Memory B cell (primary cell): Measurements from ENCODE around the gene ANKRD27.
A peak's percentile ranks its signal among the peaks of the same experiment; 100 is the strongest.
"Not testable (repeated sequence)": the region's sequence is repeated elsewhere in the genome, so short reads cannot be mapped to it uniquely, and the experiment has no call there.

Experiments
- ATAC-seq: fragments of 150-1000 bp; cut with Tn5 transposase; 2 replicates; pipeline ENCODE4 v1.10.0; 2021; ENCODE audit warnings: low read depth, mild to moderate bottlenecking, moderate library complexity
- DNase-seq, 2 donors: peaks; one replicate each; pipeline ENCODE4 v3.0.0; 2022; ENCODE audit warnings: low spot score in 2 of 2
- H3K27ac Mint-ChIP-seq: one replicate; pipeline ENCODE4 v1.8.0; 2022; ENCODE audit warnings: mild to moderate bottlenecking, moderate library complexity, mixed read lengths
- H3K27me3 Mint-ChIP-seq: one replicate; pipeline ENCODE4 v1.8.0; 2022; ENCODE audit warnings: mixed read lengths
- H3K36me3 Mint-ChIP-seq: one replicate; pipeline ENCODE4 v1.8.0; 2022; ENCODE audit warnings: mild to moderate bottlenecking, mixed read lengths
- H3K4me1 Mint-ChIP-seq: one replicate; pipeline ENCODE4 v1.8.0; 2022; ENCODE audit warnings: mixed read lengths
- H3K4me3 Mint-ChIP-seq: one replicate; pipeline ENCODE4 v1.8.0; 2022; ENCODE audit warnings: mild to moderate bottlenecking, moderate library complexity, mixed read lengths
- H3K9me3 Mint-ChIP-seq: one replicate; pipeline ENCODE4 v1.8.0; 2022; ENCODE audit warnings: mixed read lengths

ANKRD27 gene

DNA sequence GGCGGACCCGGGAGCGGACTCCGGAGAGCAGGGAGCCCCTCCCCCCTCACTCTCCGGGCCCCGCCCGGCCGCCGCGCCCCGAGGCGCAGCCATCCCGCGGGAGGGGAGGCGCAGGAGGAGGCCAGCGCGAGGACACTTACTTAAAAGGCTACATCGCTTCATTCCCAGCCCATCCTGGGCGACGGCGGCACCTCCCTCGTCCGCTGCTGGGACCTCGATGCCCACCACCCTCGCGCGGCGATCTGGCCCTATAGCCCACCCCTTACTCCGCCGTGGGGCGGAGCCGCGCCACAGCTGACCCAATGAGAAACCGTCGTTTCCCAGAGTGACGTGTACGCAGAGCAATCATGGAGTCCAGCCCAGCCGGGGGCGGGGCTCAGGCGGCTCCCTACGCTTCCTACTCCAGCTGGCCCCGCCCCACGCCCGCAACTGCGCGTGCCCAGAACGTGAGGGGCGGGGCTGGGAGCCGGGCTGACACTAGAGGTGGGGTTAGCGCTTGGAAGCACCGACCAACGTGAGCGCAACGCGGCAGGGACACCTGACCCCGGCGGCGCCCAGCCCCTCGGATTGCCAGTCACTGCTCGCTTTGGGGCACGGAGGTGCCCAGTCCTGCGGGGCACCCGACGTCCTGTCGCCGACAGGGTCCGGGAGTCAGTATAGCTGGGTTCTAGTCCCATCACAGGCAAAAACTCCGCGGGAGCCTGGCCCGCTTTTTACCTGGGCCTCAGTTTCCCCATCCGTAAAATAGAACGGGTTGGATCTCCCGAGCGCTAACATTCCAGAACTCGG, at the start of gene ANKRD27:
ANKRD27 (minus strand) TSS at position 250 of the 789 bp plus-strand sequence. CDS start 16,165 bp downstream, outside the sequence.
- DNase-seq (peak; percentile 97 to 99), ATAC-seq (peak; percentile 92)
- peak within 1 kb of the TSS; percentile 94 for H3K4me3 Mint-ChIP-seq
- H3K36me3 Mint-ChIP-seq, result no peaks in the 10 kb centered on the region
- H3K4me1 Mint-ChIP-seq, result peaks cover 18% of the 10 kb centered on the region
- H3K9me3 Mint-ChIP-seq, result no peaks in the 10 kb centered on the region
- H3K27ac Mint-ChIP-seq, result peak within 1 kb of the TSS; percentile 75
- H3K27me3 Mint-ChIP-seq, result peaks cover 4% of the 10 kb centered on the region

DNA sequence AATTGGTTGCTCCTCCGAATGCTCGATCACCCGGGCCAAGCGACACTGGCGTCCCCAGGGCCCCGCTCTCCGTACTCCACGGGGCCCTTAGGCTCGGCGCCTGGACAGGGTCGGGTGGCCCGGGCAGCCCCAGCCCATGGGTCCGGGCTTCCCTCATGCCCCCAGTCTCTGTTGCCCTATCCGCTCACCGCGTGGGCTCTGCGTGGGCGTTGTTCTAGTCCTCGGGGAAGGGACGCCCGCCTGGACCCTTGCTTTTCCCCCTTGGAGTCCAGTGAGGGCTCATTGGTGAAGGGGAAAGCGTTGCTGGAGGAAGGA, 45.9 kb upstream of the ANKRD27 start:
- Mint-ChIP-seq H3K4me1 (no peaks in the 10 kb centered on the region), H3K27me3 (no peaks in the 10 kb centered on the region), H3K27ac (no peak overlapping the region), H3K4me3 (no peak overlapping the region), H3K9me3 (no peaks in the 10 kb centered on the region), H3K36me3 (peaks cover 5% of the 10 kb centered on the region)
- ATAC-seq (no peak), DNase-seq (no peak)

- Mint-ChIP-seq H3K4me3 (no peak overlapping the region), H3K4me1 (no peaks in the 10 kb centered on the region), H3K9me3 (no peaks in the 10 kb centered on the region), H3K27me3 (no peaks in the 10 kb centered on the region), H3K27ac (no peak overlapping the region), H3K36me3 (peaks cover 6% of the 10 kb centered on the region)
- DNase-seq (no peak), ATAC-seq (no peak)
Observed at GRCh38 chr19:32720216-32720935, 45.4 kb upstream of the ANKRD27 start.

GRCh38 chr19:32719611-32720059, 44.7 kb upstream of the ANKRD27 start, which contains the start of gene TDRD12:
TSS of gene TDRD12 (plus strand) at chr19:32719767. CDS start at chr19:32720073, 306 bp downstream.
- Mint-ChIP-seq H3K4me1 (no peaks in the 10 kb centered on the region), H3K27ac (no peak within 1 kb of the TSS), H3K36me3 (peaks cover 12% of the 10 kb centered on the region), H3K27me3 (no peaks in the 10 kb centered on the region), H3K4me3 (no peak within 1 kb of the TSS), H3K9me3 (no peaks in the 10 kb centered on the region)
- ATAC-seq, result no peak
- DNase-seq, result no peak

DNA sequence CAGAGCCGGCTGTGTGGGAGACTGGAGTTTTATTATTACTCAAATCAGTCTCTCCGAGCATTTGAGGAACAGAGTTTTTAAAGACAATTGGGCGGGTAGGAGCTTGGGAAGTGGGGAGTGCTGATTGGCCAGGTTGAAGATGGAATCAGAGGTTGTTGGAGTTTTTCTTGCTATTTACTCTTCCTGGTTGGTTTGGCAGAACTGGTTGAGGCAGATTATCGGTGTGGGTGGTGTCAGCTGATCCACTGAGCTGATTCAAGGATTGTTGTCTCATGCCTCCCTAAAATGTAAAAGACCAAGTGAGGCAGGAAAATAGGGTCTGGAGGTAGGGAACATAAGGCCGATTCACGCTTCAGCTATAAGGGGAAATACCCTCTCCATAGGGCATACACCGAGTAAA, 43.3 kb upstream of the ANKRD27 start:
- DNase-seq, result no peak
- Mint-ChIP-seq H3K36me3 (peaks cover 13% of the 10 kb centered on the region), H3K9me3 (no peaks in the 10 kb centered on the region), H3K4me1 (no peaks in the 10 kb centered on the region), H3K27ac (no peak overlapping the region), H3K4me3 (no peak overlapping the region), H3K27me3 (no peaks in the 10 kb centered on the region)
- ATAC-seq, result no peak

- Mint-ChIP-seq H3K36me3 (peaks cover 18% of the 10 kb centered on the region), H3K4me1 (no peaks in the 10 kb centered on the region), H3K9me3 (no peaks in the 10 kb centered on the region), H3K27ac (no peak overlapping the region), H3K27me3 (no peaks in the 10 kb centered on the region), H3K4me3 (no peak overlapping the region)
- ATAC-seq (no peak), DNase-seq (no peak)
Observed at GRCh38 chr19:32717496-32717895, 42.5 kb upstream of the ANKRD27 start.

DNA sequence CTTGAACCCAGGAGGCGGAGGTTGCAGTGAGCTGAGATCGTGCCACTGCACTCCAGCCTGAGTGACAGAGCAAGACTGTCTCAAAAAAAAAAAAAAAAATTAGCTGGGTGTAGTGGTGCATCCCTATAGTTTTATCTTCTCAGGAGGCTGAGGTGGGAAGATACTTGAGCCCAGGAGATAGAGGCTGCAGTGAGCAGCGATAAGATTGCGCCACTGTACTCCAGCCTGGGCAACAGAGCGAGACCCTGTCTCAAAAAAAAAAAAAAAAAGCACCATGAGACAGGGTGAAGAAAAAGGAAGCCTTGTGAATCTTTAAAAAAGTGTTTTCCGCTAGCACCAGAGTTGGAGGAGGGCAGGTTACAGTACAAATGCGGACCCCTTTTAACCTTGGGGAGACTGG, 41.2 kb upstream of the ANKRD27 start:
- ATAC-seq, H3K9me3 Mint-ChIP-seq, H3K4me3 Mint-ChIP-seq, H3K4me1 Mint-ChIP-seq, H3K27me3 Mint-ChIP-seq, H3K27ac Mint-ChIP-seq, DNase-seq: not testable (repeated sequence)
- H3K36me3 Mint-ChIP-seq, result peaks cover 19% of the 10 kb centered on the region

- Mint-ChIP-seq H3K27me3 (no peaks in the 10 kb centered on the region), H3K9me3 (no peaks in the 10 kb centered on the region), H3K27ac (no peak overlapping the region), H3K36me3 (peaks cover 20% of the 10 kb centered on the region), H3K4me3 (no peak overlapping the region), H3K4me1 (peaks cover 2% of the 10 kb centered on the region)
- DNase-seq (no peak), ATAC-seq (no peak)
Observed at GRCh38 chr19:32711747-32712146, 36.8 kb upstream of the ANKRD27 start.

DNA sequence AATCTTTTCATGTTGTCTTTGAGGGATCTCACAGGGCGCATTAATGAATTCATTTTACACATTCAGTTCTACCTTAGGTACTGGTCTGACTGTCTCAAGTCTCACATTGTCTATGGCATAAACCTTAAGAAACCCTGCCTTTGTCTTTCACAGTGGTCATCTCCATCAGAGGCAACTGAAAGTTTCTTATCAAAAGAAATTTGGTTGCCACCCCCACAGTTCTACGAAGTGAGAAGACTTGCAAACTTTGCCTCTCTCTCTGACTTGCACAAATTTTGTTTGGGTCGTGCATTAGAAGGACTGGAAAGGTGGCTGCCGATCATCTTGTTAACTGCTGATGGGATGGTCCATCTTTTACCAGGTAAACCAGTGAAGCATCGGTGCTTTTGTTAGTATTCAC, 34.1 kb upstream of the ANKRD27 start:
- Mint-ChIP-seq H3K9me3 (peaks cover 2% of the 10 kb centered on the region), H3K27me3 (no peaks in the 10 kb centered on the region), H3K27ac (no peak overlapping the region), H3K36me3 (peaks cover 16% of the 10 kb centered on the region), H3K4me1 (peaks cover 2% of the 10 kb centered on the region), H3K4me3 (no peak overlapping the region)
- DNase-seq (no peak), ATAC-seq (no peak)

DNA sequence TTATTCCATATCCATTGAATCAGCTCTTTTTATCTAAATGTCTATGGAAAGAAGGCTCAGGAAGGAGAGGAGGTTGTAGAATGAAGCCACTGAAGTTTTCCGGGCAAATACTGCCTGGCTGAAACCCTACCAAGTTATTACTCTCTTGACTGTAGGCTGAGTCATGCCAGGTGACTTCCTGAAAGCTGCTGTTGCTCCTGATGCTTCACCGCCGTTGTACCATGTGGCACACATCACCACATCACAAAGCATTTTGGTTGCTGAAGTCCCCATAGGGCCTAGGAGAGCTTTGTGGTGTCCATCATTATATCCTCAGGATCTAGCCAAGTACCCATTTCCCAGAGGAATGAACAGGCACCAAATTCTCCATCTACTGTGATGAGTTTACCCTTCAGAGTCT, 33.5 kb upstream of the ANKRD27 start:
- H3K4me3 Mint-ChIP-seq, result no peak overlapping the region
- peaks cover 20% of the 10 kb centered on the region for H3K36me3 Mint-ChIP-seq
- no peaks in the 10 kb centered on the region for H3K27me3 Mint-ChIP-seq
- no peak for ATAC-seq
- H3K27ac Mint-ChIP-seq, result no peak overlapping the region
- H3K4me1 Mint-ChIP-seq, result peaks cover 2% of the 10 kb centered on the region
- DNase-seq, result no peak
- H3K9me3 Mint-ChIP-seq, result peaks cover 4% of the 10 kb centered on the region

- not testable (repeated sequence) for H3K4me1 Mint-ChIP-seq, DNase-seq, H3K27me3 Mint-ChIP-seq, ATAC-seq, H3K27ac Mint-ChIP-seq, H3K4me3 Mint-ChIP-seq, H3K9me3 Mint-ChIP-seq
- peaks cover 21% of the 10 kb centered on the region for H3K36me3 Mint-ChIP-seq
Observed at GRCh38 chr19:32704006-32704405, 29.0 kb upstream of the ANKRD27 start.

DNA sequence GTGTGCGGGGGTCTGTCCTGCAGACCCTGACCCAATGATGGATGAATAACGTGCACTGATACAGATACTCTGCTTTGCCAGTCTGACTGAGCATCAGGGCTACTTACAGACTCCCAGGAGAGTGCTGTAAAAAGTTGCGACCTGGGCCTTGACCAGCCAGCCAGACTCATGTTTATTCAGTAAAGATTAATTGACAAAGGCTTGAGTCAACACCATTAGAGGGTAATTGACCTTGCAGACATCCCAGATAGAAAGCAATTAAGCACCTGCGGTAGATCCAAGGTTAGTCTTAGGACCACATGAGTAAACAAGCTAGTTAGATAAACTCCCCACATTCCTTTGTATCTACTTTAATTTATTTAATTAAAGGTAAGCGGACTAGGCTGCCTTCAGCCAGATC, 27.0 kb upstream of the ANKRD27 start:
- H3K27me3 Mint-ChIP-seq, result no peaks in the 10 kb centered on the region
- peaks cover 6% of the 10 kb centered on the region for H3K4me1 Mint-ChIP-seq
- H3K4me3 Mint-ChIP-seq, result no peak overlapping the region
- no peak overlapping the region for H3K27ac Mint-ChIP-seq
- DNase-seq, result no peak
- H3K9me3 Mint-ChIP-seq, result peaks cover 8% of the 10 kb centered on the region
- H3K36me3 Mint-ChIP-seq, result peaks cover 33% of the 10 kb centered on the region
- ATAC-seq, result no peak

DNA sequence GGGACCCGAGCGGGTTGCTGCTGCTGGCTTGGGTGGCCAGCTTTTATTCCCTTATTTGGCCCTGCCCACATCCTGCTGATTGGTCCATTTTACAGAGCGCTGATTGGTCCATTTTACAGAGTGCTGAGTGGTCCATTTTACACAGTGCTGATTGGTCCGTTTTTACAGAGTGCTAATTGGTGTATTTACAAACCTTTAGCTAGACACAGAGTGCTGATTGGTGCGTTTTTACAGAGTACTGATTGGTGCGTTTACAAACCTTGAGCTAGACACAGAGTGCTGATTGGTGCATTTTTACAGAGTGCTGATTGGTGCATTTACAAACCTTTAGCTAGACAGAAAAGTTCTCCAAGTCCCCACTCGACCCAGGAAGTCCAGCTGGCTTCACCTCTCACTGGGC, 25.1 kb upstream of the ANKRD27 start:
- not testable (repeated sequence) for H3K27ac Mint-ChIP-seq, H3K27me3 Mint-ChIP-seq, ATAC-seq, H3K4me3 Mint-ChIP-seq, DNase-seq, H3K9me3 Mint-ChIP-seq
- Mint-ChIP-seq H3K4me1 (peaks cover 17% of the 10 kb centered on the region), H3K36me3 (peaks cover 33% of the 10 kb centered on the region)

GRCh38 chr19:32696771-32697170, 21.8 kb upstream of the ANKRD27 start:
- H3K27ac Mint-ChIP-seq, ATAC-seq, H3K27me3 Mint-ChIP-seq, H3K9me3 Mint-ChIP-seq, H3K4me3 Mint-ChIP-seq, DNase-seq: not testable (repeated sequence)
- Mint-ChIP-seq H3K36me3 (peaks cover 21% of the 10 kb centered on the region), H3K4me1 (peaks cover 37% of the 10 kb centered on the region)
